Stimulated activated CD4-positive, alpha-beta T cell treated with anti-CD3 and anti-CD28 coated beads, Interleukin-4, amount 100 ng/mL, for 1 hour (primary cell): ENCODE results near the gene SLC22A6.

ENCODE experiments used
- DNase-seq: peaks from one replicate; pipeline ENCODE4 v3.0.0-alpha.2; 2020

The SLC22A6 gene

GRCh38 chr11:62984451-62984991 is at the start of gene SLC22A6:
Gene SLC22A6 (minus strand): TSS chr11:62984967. CDS start chr11:62984690, 277 bp downstream.
- DNase-seq: no peak

- DNase-seq: no peak
Observed at GRCh38 chr11:63032457-63032856, 47.7 kb upstream of the SLC22A6 start.

GRCh38 chr11:63023841-63024648 is 39.3 kb upstream of the SLC22A6 start:
- DNase-seq: peak; percentile 90

- DNase-seq: no peak
Observed at GRCh38 chr11:63023222-63023814, 38.6 kb upstream of the SLC22A6 start.

- no peak for DNase-seq
Observed at GRCh38 chr11:63022441-63022840, 37.7 kb upstream of the SLC22A6 start.

- DNase-seq: peak; percentile 30
Observed at GRCh38 chr11:63020671-63021291, 36.0 kb upstream of the SLC22A6 start.

GRCh38 chr11:63019506-63019905 is 34.7 kb upstream of the SLC22A6 start:
- no peak for DNase-seq

GRCh38 chr11:63017306-63017974 is 32.7 kb upstream of the SLC22A6 start:
- DNase-seq: no peak

GRCh38 chr11:63015521-63016215 is 30.9 kb upstream of the SLC22A6 start, which contains the start of gene SLC22A8:
Gene SLC22A8 (minus strand): TSS chr11:63015841. CDS start chr11:63014958, 883 bp downstream.
- no peak for DNase-seq

- DNase-seq: no peak
Observed at GRCh38 chr11:63014408-63015055, 29.8 kb upstream of the SLC22A6 start.

- DNase-seq: no peak
Observed at GRCh38 chr11:63012839-63013238, 28.1 kb upstream of the SLC22A6 start.

GRCh38 chr11:63012430-63012829 is 27.7 kb upstream of the SLC22A6 start:
- no peak for DNase-seq

GRCh38 chr11:63010934-63011439 is 26.2 kb upstream of the SLC22A6 start:
- no peak for DNase-seq

- no peak for DNase-seq
Observed at GRCh38 chr11:63007920-63008319, 23.2 kb upstream of the SLC22A6 start.

GRCh38 chr11:63001456-63001855 is 16.7 kb upstream of the SLC22A6 start:
- DNase-seq: no peak

GRCh38 chr11:62999649-63000048 is 14.9 kb upstream of the SLC22A6 start:
- DNase-seq: no peak

- no peak for DNase-seq
Observed at GRCh38 chr11:62999156-62999555, 14.4 kb upstream of the SLC22A6 start.

GRCh38 chr11:62996271-62996670 is 11.5 kb upstream of the SLC22A6 start:
- DNase-seq: no peak

- no peak for DNase-seq
Observed at GRCh38 chr11:62994775-62995174, 10.0 kb upstream of the SLC22A6 start.

GRCh38 chr11:62988276-62988675 is 3.5 kb upstream of the SLC22A6 start:
- no peak for DNase-seq

- DNase-seq: no peak
Observed at GRCh38 chr11:62985041-62985750, 429 bp upstream of the SLC22A6 start.
